Ectodermal cell (in vitro differentiated cells): ENCODE results near the gene RP2. TPM values are rescaled to one million over a fixed set of nuclear protein-coding genes. Genes with fewer than 3 reads are reported as not detected.

Experiments used
- H3K27ac ChIP-seq: 2 replicates; pipeline ENCODE4 v1.7.0; 2013; ENCODE audit warnings: mild to moderate bottlenecking, low read depth, low read length; ENCODE audit not compliant: insufficient read depth, poor library complexity, severe bottlenecking
- H3K27me3 ChIP-seq: 2 replicates; pipeline ENCODE4 v1.7.0; 2013; ENCODE audit warnings: mild to moderate bottlenecking, low read length; ENCODE audit not compliant: insufficient read depth, control insufficient read depth, poor library complexity, severe bottlenecking
- H3K36me3 ChIP-seq: one replicate; pipeline ENCODE4 v1.7.0; 2013; ENCODE audit warnings: low read length; ENCODE audit not compliant: control insufficient read depth, insufficient read depth
- H3K4me1 ChIP-seq: one replicate; pipeline ENCODE4 v1.7.0; 2013; ENCODE audit warnings: low read length; ENCODE audit not compliant: control insufficient read depth, insufficient read depth
- H3K4me3 ChIP-seq: 2 replicates; pipeline ENCODE4 v1.7.0; 2013; ENCODE audit warnings: low read depth, low read length, control low read depth; ENCODE audit not compliant: insufficient read depth
- H3K9me3 ChIP-seq: 2 replicates; pipeline ENCODE4 v1.7.0; 2013; ENCODE audit warnings: mild to moderate bottlenecking, low read length, moderate library complexity; ENCODE audit not compliant: control insufficient read depth
- WGBS, 2 experiments: methylation state at CpG; one replicate each; pipeline ENCODE4 v1.1.7; 2013; ENCODE audit warnings: missing lambda C conversion rate in 2 of 2; 5-methylcytosine and 5-hydroxymethylcytosine counted together
- polyA plus RNA-seq, 4 experiments: library from polyadenylated mRNA; stranded (reverse); fragments of 50-300 nt; gene quantifications; one replicate each; pipeline ENCODE4 v1.2.3, GENCODE V29; 2013

RP2 gene
- 10.9 TPM for polyA plus RNA-seq (2013, experiment 1 of 4)
- polyA plus RNA-seq (2013, experiment 2 of 4) = 12.5 TPM
- 10.6 TPM for polyA plus RNA-seq (2013, experiment 3 of 4)
- polyA plus RNA-seq (2013, experiment 4 of 4) = 11.3 TPM

GRCh38 chrX:46836701-46837557, at the start of gene RP2:
TSS of gene RP2 (plus strand) at chrX:46837043. CDS start at chrX:46837101, 58 bp downstream.
- Histone ChIP-seq H3K4me3 (peak within 1 kb of the TSS; percentile 70), H3K4me1 (no peaks in the 10 kb centered on the region), H3K9me3 (no peaks in the 10 kb centered on the region), H3K27me3 (no peaks in the 10 kb centered on the region), H3K27ac (peak within 1 kb of the TSS; percentile 60), H3K36me3 (no peaks in the 10 kb centered on the region)
- WGBS, 2 experiments = 1% methylated on average over 71 of the region's 71 CpGs

- Histone ChIP-seq H3K36me3 (no peaks in the 10 kb centered on the region), H3K27me3 (no peaks in the 10 kb centered on the region), H3K27ac (no peak overlapping the region), H3K4me1 (no peaks in the 10 kb centered on the region), H3K9me3 (no peaks in the 10 kb centered on the region), H3K4me3 (no peak overlapping the region)
- 39 to 42% methylated on average over 4 of the region's 4 CpGs for WGBS, 2 experiments
Observed at GRCh38 chrX:46788902-46789301, 47.9 kb upstream of the RP2 start.

DNA sequence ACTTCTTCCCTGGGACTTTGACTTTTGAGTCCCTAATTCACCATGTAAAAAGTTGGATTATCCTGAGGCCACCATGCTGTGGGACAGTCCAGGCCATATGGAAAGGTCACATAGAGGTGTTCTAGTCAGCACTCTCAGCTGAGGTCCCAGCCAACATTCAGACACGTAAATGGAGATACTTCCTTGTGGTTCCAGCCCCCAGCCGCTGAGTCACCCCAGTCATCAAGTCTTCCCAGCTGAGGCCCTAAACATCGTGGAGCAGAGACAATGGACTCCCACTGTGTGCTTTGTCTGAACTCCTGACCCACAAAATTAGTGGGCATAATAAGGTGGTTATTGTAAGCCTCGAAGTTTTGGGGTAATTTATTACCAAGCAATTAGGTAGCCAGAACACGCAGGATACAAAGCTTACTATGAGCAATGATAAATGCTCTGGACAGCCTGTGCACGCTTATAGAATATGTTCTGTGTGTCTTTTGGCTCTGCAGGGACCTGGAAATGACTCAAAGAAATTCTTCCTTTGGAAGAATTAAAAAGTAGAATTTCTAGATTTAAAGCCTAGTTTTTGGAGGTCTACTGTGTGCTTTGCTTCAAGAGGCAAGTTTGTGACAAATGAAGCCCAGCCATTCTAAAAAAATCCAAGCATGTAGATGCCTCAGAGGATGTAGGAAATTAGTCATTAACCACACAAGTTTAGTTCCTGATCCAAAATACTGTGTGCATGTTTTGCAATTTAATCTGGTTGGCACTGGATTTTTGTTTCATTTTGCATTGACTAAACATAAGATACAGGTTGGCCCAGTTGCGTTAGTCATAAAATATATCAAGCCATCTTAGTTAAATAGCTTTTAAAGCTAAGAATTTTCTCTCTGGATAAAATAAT, 44.7 kb upstream of the RP2 start:
- Histone ChIP-seq H3K9me3 (no peaks in the 10 kb centered on the region), H3K4me3 (no peak overlapping the region), H3K4me1 (no peaks in the 10 kb centered on the region), H3K27me3 (no peaks in the 10 kb centered on the region), H3K36me3 (no peaks in the 10 kb centered on the region), H3K27ac (no peak overlapping the region)
- WGBS, 2 experiments = 38 to 51% methylated on average over 6 to 7 of the region's 7 CpGs

GRCh38 chrX:46792810-46793188, 44.0 kb upstream of the RP2 start:
- no peaks in the 10 kb centered on the region for H3K27me3 ChIP-seq
- H3K9me3 ChIP-seq = no peaks in the 10 kb centered on the region
- H3K27ac ChIP-seq = no peak overlapping the region
- WGBS, 2 experiments = no CpG with 5 or more reads among the region's 4 CpGs
- no peaks in the 10 kb centered on the region for H3K36me3 ChIP-seq
- H3K4me3 ChIP-seq = no peak overlapping the region
- no peaks in the 10 kb centered on the region for H3K4me1 ChIP-seq

DNA sequence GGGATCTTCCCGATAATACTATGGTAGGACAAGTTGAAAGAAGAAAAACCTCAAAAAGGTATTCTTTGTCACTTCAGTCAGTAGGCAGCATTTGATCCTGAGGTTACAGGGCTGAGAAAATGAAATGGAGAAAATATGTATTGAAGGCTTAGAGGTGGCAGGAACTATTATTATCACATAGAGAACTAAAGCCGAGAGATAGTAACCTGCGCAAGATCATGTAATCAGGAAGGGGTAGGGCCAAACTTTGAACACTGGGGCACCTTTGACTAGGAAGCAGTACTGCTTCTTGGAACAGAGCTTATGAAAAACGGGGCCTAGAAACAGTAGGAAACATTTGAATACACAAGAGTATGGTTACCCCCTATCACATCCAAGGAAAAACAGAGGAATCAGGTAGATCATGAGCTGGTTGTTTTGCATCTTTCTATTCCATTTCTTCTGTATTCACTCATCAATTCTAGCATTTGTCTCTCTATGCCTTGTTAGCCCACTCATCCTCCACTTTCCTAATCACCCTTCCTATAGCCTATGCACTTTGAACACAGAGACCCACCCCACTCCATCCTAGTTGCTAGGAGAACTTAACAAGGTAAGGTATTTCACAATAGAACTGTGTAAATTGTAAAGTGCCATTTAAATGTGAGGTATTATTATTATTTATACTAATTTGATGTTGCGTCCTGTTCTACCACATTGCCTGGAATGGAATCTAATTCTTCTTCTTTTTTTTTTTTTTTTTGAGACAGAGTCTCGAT, 43.3 kb upstream of the RP2 start:
- Histone ChIP-seq H3K4me1 (no peaks in the 10 kb centered on the region), H3K27ac (no peak overlapping the region), H3K9me3 (no peaks in the 10 kb centered on the region), H3K27me3 (no peaks in the 10 kb centered on the region), H3K36me3 (no peaks in the 10 kb centered on the region), H3K4me3 (no peak overlapping the region)
- 85 to 92% methylated on average over 5 to 6 of the region's 6 CpGs for WGBS, 2 experiments

GRCh38 chrX:46796574-46797191, 40.2 kb upstream of the RP2 start:
- Histone ChIP-seq H3K27me3 (no peaks in the 10 kb centered on the region), H3K4me1 (no peaks in the 10 kb centered on the region), H3K9me3 (no peaks in the 10 kb centered on the region), H3K4me3 (no peak overlapping the region), H3K36me3 (no peaks in the 10 kb centered on the region), H3K27ac (no peak overlapping the region)
- WGBS, 2 experiments = 44 to 58% methylated on average over 6 to 8 of the region's 8 CpGs

DNA sequence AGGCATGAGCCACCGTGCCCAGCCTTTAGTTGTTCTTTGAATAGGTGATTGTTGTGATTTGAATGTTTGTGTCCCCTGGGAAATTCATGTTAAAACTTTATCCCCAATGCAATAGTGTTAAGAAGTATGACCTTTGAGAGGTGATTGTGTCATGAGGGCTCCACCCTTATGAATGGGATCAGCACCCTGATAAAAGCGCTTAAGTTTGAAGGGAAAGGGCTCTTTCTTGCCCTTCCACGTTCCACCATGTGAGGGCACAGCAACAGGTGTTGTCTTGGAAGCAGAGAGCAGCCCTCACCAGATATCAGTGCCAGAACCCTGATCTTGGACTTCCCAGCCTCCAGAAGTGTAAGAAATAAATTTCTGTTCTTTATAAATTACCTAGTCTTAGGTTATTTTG, 33.7 kb upstream of the RP2 start:
- no peaks in the 10 kb centered on the region for H3K27me3 ChIP-seq
- no peaks in the 10 kb centered on the region for H3K4me1 ChIP-seq
- H3K36me3 ChIP-seq = no peaks in the 10 kb centered on the region
- no peak overlapping the region for H3K4me3 ChIP-seq
- no peaks in the 10 kb centered on the region for H3K9me3 ChIP-seq
- H3K27ac ChIP-seq = no peak overlapping the region
- WGBS, 2 experiments = 61 to 67% methylated on average over 3 of the region's 3 CpGs

- WGBS, 2 experiments = 92 to 93% methylated on average over 2 of the region's 2 CpGs
- Histone ChIP-seq H3K27ac (no peak overlapping the region), H3K4me3 (no peak overlapping the region), H3K27me3 (no peaks in the 10 kb centered on the region), H3K9me3 (no peaks in the 10 kb centered on the region), H3K4me1 (no peaks in the 10 kb centered on the region), H3K36me3 (no peaks in the 10 kb centered on the region)
Observed at GRCh38 chrX:46805270-46805669, 31.6 kb upstream of the RP2 start.

GRCh38 chrX:46811121-46811520, 25.7 kb upstream of the RP2 start:
- no peak overlapping the region for H3K27ac ChIP-seq
- H3K36me3 ChIP-seq = no peaks in the 10 kb centered on the region
- H3K27me3 ChIP-seq = no peaks in the 10 kb centered on the region
- no peaks in the 10 kb centered on the region for H3K9me3 ChIP-seq
- no peaks in the 10 kb centered on the region for H3K4me1 ChIP-seq
- WGBS, 2 experiments = 87 to 100% methylated on average over 1 of the region's 1 CpG
- no peak overlapping the region for H3K4me3 ChIP-seq
